Measurements from ENCODE around the gene MBD5. TPM values are rescaled to one million over a fixed set of nuclear protein-coding genes. Genes with fewer than 3 reads are reported as not detected.

MBD5 gene
- polyA plus RNA-seq, 3 donors = 2.9 to 8.1 (median 4.5) TPM

DNA sequence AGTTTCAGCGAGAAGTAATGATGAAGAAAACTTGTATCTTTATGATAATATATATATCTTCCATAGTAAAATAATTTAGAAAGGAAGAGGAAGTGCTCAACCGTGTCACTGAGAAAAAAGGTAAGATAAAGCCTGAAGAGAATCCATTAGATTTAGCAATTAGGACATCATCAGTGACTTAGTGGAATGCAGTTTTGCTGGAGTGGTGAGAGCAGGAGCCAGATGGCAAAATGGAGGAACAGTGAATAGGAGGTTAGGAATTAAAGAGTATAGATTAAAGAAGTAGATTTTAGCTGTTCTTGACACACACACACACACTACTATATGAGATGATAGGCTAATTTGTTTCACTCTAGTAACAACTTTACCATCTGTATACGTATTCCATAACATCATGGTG, 466.5 kb downstream of the MBD5 start:
- WGBS, 3 donors = 84 to 93% (median 88%) methylated on average over 3 of the region's 3 CpGs
- no peak overlapping the region for H3K27ac ChIP-seq (ENCODE audit: low read depth, low read length)

DNA sequence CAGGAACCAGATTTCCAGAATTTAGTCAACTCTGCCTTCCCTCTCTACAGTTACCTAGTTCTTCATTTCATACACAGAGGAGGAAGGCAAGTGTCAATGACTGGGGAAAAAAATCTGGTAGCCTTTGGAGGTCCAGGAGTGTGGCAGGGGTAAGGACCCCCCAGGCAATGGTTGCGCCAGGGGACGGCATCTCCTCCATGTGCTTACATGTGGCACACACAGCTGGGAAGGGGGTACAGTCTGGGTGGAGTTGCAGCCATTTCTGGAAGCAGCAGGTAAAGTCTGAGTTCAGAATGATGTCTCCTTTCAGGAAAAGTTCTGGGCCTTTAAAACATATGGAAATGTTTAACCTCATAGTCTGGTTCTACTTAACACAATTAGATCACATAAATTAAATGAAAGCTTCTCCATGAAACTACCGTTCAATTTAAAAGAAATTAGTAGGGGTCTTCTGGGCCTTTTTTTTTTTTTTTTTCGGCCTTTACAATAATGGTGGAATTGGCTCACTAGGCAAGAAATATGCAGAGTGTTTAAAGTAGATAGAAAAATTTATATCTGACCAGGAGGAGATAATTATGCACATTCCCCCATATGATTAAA, 470.0 kb downstream of the MBD5 start:
- WGBS, 3 donors = 95 to 97% (median 95%) methylated on average over 4 of the region's 4 CpGs
- H3K27ac ChIP-seq (ENCODE audit: low read depth, low read length) = no peak overlapping the region

DNA sequence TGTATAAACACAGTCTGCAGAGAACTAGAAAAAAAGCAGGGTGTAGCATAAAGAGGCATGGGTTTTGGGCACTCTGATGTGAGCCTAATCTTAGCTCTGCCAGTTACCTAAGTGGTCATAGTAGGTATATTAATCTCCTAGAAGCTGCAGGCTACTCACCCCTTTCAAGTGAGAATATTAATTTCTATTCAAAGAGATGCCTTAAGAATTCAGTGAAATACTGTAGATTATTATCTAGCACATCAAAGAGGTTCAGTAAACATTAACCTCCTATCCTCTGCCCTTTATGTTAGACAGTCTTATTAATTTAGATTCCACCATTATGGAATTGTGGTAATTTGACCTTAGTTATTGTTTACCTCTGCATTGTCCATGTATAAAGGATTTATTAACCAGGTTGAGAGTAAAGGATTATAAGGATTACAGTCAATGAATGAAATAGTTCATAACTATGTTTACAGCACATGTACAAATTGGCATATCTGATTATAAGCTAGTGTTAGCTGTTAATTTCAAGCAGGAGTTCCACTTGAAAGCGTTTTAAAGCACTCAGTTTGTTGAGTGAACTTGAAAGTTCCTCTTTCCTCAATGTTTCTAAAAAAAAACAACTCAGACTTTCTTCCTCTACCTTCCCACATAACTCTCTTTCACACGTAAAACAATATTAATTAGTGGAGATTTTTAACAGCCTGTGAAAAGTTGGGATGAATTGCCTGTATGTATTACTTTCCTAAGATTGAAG, 473.1 kb downstream of the MBD5 start:
- 60 to 77% (median 62%) methylated on average over 2 of the region's 2 CpGs for WGBS, 3 donors

DNA sequence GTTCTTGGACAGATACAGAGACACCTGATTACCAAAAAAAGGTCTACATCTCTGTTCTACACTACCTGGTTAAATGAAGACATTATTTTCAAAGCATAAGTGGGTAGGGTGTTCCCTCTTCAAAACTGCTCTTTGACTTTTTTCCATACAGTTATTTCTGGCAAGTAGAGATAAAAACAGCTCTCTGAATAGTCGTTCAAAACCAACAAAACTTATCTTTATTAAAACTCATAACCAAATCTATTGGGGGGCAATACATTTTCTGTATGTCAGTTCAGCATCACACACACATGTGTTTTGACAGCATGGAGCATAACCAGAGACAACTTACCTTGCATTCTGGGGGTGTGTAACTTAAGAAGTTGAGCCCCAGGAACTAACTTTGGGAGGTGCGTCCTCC, 474.7 kb downstream of the MBD5 start:
- WGBS, 3 donors = 67 to 77% (median 75%) methylated on average over 2 of the region's 2 CpGs
- no peak overlapping the region for H3K27ac ChIP-seq (ENCODE audit: low read depth, low read length)

More for the DNA sequence above, 473.1 kb downstream of the MBD5 start:
- no peak overlapping the region for H3K27ac ChIP-seq (ENCODE audit: low read depth, low read length)

DNA sequence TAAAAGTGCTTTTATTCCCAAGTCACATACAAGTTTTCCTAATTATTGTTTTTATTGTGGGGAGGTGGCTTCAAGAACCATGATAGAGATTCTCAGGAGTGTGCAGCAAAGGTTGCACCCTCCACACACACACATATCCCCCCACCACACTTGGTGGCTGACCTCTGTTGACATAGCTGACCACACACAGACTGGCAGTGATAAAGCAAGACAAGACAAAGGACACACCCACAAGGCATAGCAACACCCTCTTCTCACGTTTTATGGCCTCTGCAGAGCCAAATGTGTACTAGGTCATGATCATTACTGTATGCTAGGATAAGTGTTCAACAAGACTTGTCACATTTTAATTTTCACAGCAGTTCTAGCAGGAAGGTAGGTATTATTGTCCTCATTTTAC, 480.7 kb downstream of the MBD5 start:
- no peak overlapping the region for H3K27ac ChIP-seq (ENCODE audit: low read depth, low read length)
- WGBS, 3 donors = 31 to 49% (median 41%) methylated on average over 1 of the region's 1 CpG

DNA sequence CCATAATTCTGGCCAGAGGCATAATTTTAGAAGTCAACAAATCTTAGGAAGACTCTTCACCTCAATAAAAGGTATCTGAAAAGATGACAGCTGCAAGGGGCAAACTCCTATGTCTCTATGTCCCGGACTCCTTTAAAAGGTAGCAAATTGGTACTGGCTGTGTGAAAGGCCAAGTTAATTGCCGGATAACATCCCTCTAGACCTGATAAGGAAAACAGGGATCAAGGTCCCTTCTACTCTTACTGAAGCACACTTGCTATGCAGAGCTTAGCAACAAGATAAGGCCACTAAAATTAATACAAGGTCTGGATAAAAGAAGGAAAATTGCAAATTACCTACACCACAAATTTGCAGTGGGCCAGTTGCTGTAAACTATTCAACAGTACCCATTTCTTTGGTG, 482.6 kb downstream of the MBD5 start:
- no peak overlapping the region for H3K27ac ChIP-seq (ENCODE audit: low read depth, low read length)
- 54 to 99% (median 92%) methylated on average over 2 of the region's 2 CpGs for WGBS, 3 donors

DNA sequence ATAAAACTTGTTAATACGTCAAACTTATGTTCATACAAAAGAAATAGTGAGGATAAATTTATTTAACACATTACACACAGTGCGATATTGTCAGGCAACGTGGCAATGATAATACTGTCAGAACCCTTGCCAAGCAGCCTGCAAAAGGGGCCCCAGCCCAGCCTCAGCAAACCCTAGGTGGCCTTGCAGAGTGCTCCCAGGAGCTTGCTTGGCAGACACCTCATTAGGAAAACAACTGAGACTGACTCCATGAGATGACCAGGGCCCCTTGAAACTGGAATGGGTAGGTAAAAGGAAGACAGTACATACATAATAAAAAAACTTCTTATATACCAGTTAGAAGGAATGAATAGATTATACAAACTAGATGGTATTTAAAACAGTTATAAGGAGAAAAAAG, 487.1 kb downstream of the MBD5 start:
- H3K27ac ChIP-seq (ENCODE audit: low read depth, low read length) = no peak overlapping the region
- 47 to 91% (median 85%) methylated on average over 3 of the region's 3 CpGs for WGBS, 3 donors

DNA sequence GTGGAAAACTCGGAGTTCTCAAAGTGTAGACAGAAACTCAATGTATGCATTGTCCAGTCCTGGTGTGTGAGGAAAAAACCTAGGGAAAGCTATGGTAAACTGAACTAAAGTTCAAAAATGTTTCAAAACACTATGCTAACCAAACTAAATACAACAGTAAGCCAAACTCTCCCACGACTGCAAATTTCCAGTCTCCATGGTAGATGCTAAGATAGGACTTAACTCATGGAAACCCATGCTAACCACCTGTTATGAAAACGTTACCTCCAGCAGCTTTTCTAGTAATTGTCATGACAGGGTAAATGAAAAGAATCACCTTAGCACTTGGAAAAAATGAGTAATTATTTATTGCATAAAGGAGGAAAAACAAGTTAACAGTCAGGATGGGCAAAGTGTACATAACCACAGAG, 488.0 kb downstream of the MBD5 start:
- H3K27ac ChIP-seq (ENCODE audit: low read depth, low read length) = no peak overlapping the region
- whole genome bisulfite sequencing, 3 donors = 72 to 74% (median 73%) methylated on average over 3 of the region's 3 CpGs

DNA sequence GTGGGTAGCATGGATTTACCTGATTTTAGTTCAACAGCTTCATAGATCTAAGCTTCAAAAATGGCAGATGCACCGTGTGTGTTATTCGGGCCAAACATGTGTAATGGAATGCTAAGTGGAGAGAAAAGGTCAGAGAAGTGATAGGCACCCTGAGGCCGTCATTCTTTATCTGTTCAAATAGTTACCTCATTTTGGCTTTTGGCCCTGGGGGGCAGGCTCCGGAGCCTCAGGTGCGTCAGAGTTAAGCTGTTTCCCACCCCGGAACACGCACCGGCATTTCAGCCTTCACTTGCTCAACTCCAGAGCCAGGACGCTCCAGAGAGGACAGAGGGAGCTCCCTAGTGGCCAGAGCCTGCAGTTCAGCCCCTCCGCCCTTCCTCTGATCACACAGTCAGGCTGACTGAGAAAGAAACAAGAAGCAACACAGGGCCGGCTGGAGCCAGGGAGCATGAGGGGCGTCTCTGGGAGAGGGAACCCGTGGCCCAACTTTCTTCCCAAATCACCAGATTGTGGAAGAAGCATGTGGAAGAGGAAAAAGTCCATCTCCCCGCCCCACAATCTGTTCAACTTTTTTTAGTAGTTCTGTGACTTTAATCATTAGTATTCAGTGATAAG, 488.5 kb downstream of the MBD5 start:
- no peak overlapping the region for H3K27ac ChIP-seq (ENCODE audit: low read depth, low read length)
- 6 to 8% (median 7%) methylated on average over 14 of the region's 14 CpGs for WGBS, 3 donors

DNA sequence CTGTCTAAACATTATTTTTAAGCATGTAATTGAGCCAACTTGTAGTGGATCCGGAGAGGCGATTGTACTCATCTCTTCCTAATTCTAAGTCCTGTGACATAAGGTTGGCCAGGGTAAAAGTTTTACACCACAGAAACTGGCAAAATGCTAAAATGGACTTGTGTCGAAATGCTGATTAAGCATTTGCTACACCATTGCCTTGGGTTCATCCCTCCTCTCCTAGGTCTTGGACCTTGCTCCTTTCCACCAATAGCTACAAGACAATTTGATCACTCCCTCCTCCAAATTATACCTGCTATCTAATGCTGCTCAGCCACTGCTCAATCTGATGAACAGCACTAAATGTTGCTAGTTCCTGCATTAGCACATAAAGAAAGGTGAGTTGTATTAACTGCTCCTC, 491.0 kb downstream of the MBD5 start:
- H3K27ac ChIP-seq (ENCODE audit: low read depth, low read length) = no peak overlapping the region
- WGBS, 3 donors = 87 to 98% (median 93%) methylated on average over 3 of the region's 3 CpGs

DNA sequence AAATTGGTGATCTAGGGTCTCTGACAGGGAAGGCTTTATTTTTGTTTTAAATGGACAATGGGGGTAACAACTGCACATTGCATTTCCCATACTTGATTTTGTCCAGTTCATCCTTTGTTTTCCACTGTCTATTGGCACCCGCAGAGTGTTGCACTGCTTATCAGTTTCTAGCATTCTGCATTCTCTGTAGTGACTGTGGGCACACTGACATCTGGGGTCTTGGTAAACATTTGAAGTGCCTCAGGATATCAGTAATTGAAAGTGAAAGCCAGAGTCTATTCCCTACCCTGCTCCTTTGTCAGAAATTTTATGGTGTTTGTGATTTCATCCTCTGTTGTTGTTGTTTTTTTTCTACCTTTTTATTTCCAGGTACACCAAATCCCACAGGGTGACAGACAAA, 491.6 kb downstream of the MBD5 start:
- WGBS, 3 donors = 83 to 96% (median 94%) methylated on average over 1 of the region's 1 CpG

DNA sequence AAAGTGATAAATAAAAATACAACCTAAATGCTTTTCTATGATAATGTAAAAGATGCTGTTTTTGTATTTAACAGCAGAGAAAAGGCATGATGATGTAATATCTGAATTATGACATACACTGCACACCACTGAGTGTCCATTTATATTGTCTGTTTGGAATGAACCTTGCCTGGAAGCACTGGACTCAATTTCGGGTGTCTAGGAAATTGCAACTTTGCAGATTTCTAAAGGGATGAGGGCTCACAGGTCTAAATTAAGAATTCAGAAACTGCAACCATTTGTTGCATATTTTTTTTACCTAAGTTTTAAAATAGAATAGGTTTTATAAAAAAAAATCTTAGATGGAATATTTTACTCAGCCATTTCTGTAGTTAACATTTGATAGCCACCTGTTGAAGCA, 492.5 kb downstream of the MBD5 start:
- H3K27ac ChIP-seq (ENCODE audit: low read depth, low read length) = no peak overlapping the region
- 67 to 89% (median 80%) methylated on average over 1 of the region's 1 CpG for WGBS, 3 donors

More for the DNA sequence above, 491.6 kb downstream of the MBD5 start:
- H3K27ac ChIP-seq (ENCODE audit: low read depth, low read length) = no peak overlapping the region

DNA sequence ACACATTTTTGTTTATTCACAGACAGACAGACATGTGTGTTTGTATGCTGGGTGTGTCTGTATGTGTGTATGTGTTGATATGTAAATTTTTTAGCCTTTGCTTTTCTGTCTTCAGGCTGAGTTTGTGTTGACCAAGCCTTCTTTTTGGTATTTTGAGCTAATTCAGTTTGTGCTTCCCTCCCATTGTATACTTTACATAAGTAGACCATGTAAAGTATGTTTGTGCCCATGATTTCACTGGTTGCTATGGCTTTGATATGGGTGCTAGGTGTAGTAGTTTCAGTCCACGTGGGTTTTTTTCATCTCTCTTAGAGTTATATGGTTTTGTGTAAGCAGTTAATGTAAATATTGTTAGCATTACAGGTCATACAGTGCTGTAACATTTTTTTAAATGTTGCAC, 494.2 kb downstream of the MBD5 start:
- H3K27ac ChIP-seq (ENCODE audit: low read depth, low read length) = no peak overlapping the region
- 83 to 93% (median 92%) methylated on average over 1 of the region's 1 CpG for WGBS, 3 donors

DNA sequence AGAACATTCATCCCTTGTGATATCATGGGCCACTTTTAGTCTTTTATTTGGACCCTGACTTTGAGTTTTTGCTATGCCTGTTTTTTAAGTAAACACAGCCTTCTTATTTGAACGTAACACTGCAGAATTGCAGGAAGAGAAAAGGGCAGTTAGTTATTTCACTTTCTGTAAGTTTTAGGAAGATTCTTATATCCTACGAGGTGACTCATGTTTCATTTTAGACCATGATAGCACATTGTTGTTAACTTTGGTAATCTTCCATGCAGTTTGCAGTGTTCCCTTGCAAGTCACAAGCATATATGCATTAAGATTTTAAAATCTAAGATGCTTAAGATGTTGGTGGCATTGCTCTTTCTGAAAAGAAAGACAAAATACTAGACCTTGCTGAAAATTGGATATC, 495.1 kb downstream of the MBD5 start:
- H3K27ac ChIP-seq (ENCODE audit: low read depth, low read length) = no peak overlapping the region
- 74 to 90% (median 75%) methylated on average over 2 of the region's 2 CpGs for WGBS, 3 donors

DNA sequence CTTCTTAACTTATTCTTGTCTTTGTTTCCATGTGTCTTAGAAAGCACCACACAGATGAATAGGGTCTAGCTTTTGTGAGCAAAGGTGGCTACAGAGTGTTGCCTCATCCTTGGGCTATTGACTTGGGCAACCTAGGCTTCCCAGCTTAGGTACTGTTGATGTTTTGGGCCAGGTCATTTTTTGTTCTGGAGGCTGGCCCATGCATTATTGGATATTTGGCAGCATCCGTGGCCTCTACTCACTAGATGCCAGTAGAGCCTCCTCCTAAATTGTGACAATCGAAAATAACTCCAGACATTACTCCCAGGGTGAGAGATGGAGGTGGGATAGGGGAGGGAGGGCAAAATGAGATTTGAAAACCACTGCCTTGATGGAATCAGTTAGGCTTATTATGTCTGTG, 496.4 kb downstream of the MBD5 start:
- H3K27ac ChIP-seq (ENCODE audit: low read depth, low read length) = no peak overlapping the region

DNA sequence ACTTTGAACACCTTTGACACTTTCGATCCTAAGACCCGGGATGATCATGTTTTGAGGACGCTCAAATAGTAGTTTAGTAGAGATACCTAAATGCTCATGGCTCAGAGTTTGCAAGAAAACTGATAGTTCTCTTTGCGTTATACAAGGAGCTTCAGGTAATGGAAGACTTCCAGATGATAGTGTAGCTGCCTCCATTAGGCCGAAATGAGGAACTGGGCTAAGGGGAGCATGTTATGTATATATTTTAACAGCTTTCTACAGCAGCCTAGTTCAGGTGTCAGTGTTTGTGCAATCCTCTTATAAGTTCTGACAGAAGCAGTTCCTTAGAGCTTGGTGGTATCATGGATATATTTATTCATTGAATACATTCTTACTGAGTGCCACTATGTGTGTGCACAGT, 496.9 kb downstream of the MBD5 start:
- 96 to 97% (median 96%) methylated on average over 5 of the region's 5 CpGs for WGBS, 3 donors
- H3K27ac ChIP-seq (ENCODE audit: low read depth, low read length) = no peak overlapping the region

More for the DNA sequence above, 496.4 kb downstream of the MBD5 start:
- 88 to 94% (median 89%) methylated on average over 2 of the region's 2 CpGs for WGBS, 3 donors

DNA sequence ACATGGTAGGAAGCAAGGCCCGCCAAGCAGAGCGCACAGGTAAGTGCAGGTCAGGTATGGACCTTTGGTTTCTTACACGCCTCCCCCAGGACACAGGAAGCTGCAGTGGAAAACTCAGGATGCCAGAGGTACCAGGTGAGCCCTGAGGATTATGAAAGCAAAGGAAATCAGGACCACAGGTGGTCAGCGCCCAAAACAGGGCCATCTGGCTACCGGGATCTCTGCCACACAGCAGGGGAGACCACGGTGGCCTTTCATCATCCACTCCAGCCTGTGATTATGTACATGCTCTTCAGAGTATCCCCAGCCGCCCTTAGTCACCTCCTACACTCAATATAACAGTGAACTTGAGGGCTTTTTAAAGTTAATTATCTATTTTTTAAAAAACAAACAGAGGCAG, 498.1 kb downstream of the MBD5 start:
- 86 to 91% (median 91%) methylated on average over 7 of the region's 7 CpGs for WGBS, 3 donors

DNA sequence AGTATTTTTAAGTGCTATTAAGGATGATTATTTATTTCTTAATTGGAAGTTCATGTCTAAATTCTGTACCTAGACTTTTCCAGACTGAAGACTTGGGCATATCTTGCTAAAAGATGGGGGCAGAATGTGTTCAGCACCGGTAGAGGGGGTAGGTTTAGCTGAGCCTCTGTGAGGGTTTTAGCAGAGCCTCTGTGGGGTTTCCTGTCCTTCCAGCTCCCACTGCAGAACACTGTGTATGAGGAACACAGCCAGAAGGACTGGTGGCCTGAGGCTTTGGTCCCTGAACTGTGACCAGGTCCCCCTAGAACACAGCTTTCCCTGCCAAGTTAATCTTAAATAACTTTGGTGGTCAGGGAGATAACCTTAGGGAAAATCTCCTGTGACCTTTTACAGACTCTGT, 500.3 kb downstream of the MBD5 start:
- 64 to 67% (median 65%) methylated on average over 1 of the region's 1 CpG for WGBS, 3 donors
- H3K27ac ChIP-seq (ENCODE audit: low read depth, low read length) = no peak overlapping the region

More for the DNA sequence above, 498.1 kb downstream of the MBD5 start:
- no peak overlapping the region for H3K27ac ChIP-seq (ENCODE audit: low read depth, low read length)

DNA sequence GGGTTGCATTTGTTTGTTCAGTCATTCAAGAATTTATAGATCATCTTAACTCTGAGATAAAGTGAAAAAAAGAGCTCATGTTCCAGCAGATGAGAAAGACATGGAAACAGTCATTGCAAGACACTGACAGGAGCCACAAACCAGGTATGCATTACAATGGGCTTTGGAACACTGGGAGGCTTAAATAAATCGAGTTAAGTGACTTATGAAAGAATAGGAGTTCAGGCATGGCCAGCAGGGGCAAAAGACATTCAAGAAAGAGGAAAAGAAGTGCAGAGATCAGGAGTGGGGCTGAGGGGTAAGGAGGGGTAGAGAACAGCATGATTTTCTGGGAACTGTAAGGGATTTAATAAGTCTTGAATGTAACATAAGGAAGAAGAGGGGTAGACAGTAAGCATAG, 502.4 kb downstream of the MBD5 start:
- WGBS, 3 donors = 59 to 60% (median 59%) methylated on average over 1 of the region's 1 CpG
- H3K27ac ChIP-seq (ENCODE audit: low read depth, low read length) = no peak overlapping the region

DNA sequence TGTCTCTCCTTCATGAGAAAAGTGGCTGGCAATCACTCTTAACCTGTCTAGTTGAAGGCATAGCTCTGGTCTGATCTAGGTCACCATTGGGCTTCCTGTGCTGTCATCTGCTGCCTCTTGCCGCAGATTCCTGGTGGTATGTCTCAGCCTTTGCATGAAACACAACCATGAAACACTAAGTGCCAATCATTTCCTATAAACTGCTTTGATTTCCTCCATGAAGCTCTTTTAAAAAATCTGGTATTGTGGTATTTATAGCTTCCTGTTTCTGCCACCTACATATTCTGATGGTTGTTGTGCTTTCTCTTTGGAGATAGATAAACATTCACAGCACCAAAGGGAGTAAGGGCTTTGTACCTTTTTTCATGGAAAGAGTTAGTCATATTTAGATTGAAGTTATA, 503.6 kb downstream of the MBD5 start:
- H3K27ac ChIP-seq (ENCODE audit: low read depth, low read length) = no peak overlapping the region
- 39 to 79% (median 50%) methylated on average over 1 of the region's 1 CpG for WGBS, 3 donors

Data from adipose tissue (tissue), 3 donors.